ENCODE measurements around the gene PLCD3. TPM values are rescaled to one million over a fixed set of nuclear protein-coding genes. Genes with fewer than 3 reads are reported as not detected.

The PLCD3 gene
- total and polyA plus RNA-seq, 2 of the 13 experiments (the other 11 are each of a cell fraction or from before 2014, with no cell fraction given) = 11.3 to 39.1 TPM

- TF ChIP-seq ZNF563 (CRISPR knock-in tag; IDR thresholded peaks at IDR 0.05) (0 out of 2 replicates have a peak, but pooled peaks have one; percentile 12), CSRNP1 (CRISPR knock-in tag; IDR thresholded peaks at IDR 0.05) (0 out of 2 replicates have a peak, but pooled peaks have one; percentile 18), ZNF547 (CRISPR knock-in tag; IDR thresholded peaks at IDR 0.05) (peak; percentile 51), HNF4A (CRISPR knock-in tag; IDR thresholded peaks at IDR 0.05) (no peak), HMG20B (CRISPR knock-in tag; conservative IDR thresholded peaks at IDR 0.05) (no peak), RXRB (CRISPR knock-in tag; IDR thresholded peaks at IDR 0.05; ENCODE audit: borderline replicate concordance) (peak; percentile 45; the same call in 1 of the 2 replicates), NFAT5 (CRISPR knock-in tag; IDR thresholded peaks at IDR 0.05) (0 out of 2 replicates have a peak, but pooled peaks have one; percentile 14), THAP7 (CRISPR knock-in tag; IDR thresholded peaks at IDR 0.05) (no peak; the same call in 1 of the 2 replicates), ZNF253 (CRISPR knock-in tag; IDR thresholded peaks at IDR 0.05; ENCODE audit: borderline replicate concordance) (no peak), NR2F1 (CRISPR knock-in tag; IDR thresholded peaks at IDR 0.05) (peak; percentile 43 to 58; a peak in 2 of 4 replicates), ZNF260 (CRISPR knock-in tag; IDR thresholded peaks at IDR 0.05; ENCODE audit: borderline replicate concordance, low read depth) (no peak), CBX5 (CRISPR knock-in tag; IDR thresholded peaks at IDR 0.05; ENCODE audit: borderline replicate concordance) (no peak)
- TF ChIP-seq, protein P1, sequence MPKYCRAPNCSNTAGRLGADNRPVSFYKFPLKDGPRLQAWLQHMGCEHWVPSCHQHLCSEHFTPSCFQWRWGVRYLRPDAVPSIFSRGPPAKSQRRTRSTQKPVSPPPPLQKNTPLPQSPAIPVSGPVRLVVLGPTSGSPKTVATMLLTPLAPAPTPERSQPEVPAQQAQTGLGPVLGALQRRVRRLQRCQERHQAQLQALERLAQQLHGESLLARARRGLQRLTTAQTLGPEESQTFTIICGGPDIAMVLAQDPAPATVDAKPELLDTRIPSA (CRISPR knock-in tag; IDR thresholded peaks at IDR 0.05; ENCODE audit: borderline replicate concordance) = no peak
- TF ChIP-seq, protein P2, sequence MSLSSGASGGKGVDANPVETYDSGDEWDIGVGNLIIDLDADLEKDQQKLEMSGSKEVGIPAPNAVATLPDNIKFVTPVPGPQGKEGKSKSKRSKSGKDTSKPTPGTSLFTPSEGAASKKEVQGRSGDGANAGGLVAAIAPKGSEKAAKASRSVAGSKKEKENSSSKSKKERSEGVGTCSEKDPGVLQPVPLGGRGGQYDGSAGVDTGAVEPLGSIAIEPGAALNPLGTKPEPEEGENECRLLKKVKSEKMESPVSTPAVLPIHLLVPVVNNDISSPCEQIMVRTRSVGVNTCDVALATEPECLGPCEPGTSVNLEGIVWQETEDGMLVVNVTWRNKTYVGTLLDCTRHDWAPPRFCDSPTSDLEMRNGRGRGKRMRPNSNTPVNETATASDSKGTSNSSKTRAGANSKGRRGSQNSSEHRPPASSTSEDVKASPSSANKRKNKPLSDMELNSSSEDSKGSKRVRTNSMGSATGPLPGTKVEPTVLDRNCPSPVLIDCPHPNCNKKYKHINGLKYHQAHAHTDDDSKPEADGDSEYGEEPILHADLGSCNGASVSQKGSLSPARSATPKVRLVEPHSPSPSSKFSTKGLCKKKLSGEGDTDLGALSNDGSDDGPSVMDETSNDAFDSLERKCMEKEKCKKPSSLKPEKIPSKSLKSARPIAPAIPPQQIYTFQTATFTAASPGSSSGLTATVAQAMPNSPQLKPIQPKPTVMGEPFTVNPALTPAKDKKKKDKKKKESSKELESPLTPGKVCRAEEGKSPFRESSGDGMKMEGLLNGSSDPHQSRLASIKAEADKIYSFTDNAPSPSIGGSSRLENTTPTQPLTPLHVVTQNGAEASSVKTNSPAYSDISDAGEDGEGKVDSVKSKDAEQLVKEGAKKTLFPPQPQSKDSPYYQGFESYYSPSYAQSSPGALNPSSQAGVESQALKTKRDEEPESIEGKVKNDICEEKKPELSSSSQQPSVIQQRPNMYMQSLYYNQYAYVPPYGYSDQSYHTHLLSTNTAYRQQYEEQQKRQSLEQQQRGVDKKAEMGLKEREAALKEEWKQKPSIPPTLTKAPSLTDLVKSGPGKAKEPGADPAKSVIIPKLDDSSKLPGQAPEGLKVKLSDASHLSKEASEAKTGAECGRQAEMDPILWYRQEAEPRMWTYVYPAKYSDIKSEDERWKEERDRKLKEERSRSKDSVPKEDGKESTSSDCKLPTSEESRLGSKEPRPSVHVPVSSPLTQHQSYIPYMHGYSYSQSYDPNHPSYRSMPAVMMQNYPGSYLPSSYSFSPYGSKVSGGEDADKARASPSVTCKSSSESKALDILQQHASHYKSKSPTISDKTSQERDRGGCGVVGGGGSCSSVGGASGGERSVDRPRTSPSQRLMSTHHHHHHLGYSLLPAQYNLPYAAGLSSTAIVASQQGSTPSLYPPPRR (CRISPR knock-in tag; IDR thresholded peaks at IDR 0.05; ENCODE audit: borderline replicate concordance) = no peak
Measured at GRCh38 chr17:45131616-45132319, 547 bp downstream of the PLCD3 start (continued).
